Measurements from ENCODE around the gene BRDT. TPM values are rescaled to one million over a fixed set of nuclear protein-coding genes. Genes with fewer than 3 reads are reported as not detected.
"Not testable (repeated sequence)": the region's sequence is repeated elsewhere in the genome, so short reads cannot be mapped to it uniquely, and the experiment has no call there.

BRDT gene
- total RNA-seq, 1 donor from 2014 or later = not detected

GRCh38 chr1:91979383-91979782, 30.2 kb downstream of the BRDT start:
- no peaks in the 10 kb centered on the region for H3K4me1 ChIP-seq (ENCODE audit: control insufficient read depth in 3 of 3, insufficient read depth in 3 of 3, low read length in 3 of 3)
- H3K27ac ChIP-seq (ENCODE audit: low read depth, low read length) = no peak overlapping the region
- no peaks in the 10 kb centered on the region for H3K27me3 ChIP-seq (ENCODE audit: control insufficient read depth in 3 of 3, insufficient read depth in 3 of 3, low read length in 3 of 3)
- H3K9me3 ChIP-seq (ENCODE audit: control insufficient read depth in 3 of 3, low read length in 3 of 3) = no peaks in the 10 kb centered on the region
- H3K4me3 ChIP-seq (ENCODE audit: low read length in 3 of 3) = no peak overlapping the region
- no peaks in the 10 kb centered on the region for H3K36me3 ChIP-seq (ENCODE audit: control insufficient read depth in 3 of 3, insufficient read depth in 3 of 3, low read length in 3 of 3)
- no peak overlapping the region for H3K9ac ChIP-seq (ENCODE audit: low read depth in 1 of 3, low read length in 3 of 3)

DNA sequence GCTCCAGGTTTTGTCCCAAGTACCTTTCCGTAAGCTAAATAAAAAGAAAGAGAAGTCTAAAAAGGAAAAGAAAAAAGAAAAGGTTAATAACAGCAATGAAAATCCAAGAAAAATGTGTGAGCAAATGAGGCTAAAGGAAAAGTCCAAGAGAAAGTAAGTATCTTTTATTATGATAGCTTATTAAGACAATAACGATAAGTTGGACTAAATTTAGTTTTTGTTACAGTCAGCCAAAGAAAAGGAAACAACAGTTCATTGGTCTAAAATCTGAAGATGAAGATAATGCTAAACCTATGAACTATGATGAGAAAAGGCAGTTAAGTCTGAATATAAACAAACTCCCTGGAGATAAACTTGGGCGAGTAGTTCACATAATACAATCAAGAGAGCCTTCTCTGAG, 31.5 kb downstream of the BRDT start:
- H3K27me3 ChIP-seq (ENCODE audit: control insufficient read depth in 3 of 3, insufficient read depth in 3 of 3, low read length in 3 of 3) = no peaks in the 10 kb centered on the region
- H3K36me3 ChIP-seq (ENCODE audit: control insufficient read depth in 3 of 3, insufficient read depth in 3 of 3, low read length in 3 of 3) = no peaks in the 10 kb centered on the region
- H3K9ac ChIP-seq (ENCODE audit: low read depth in 1 of 3, low read length in 3 of 3) = no peak overlapping the region
- H3K4me1 ChIP-seq (ENCODE audit: control insufficient read depth in 3 of 3, insufficient read depth in 3 of 3, low read length in 3 of 3) = no peaks in the 10 kb centered on the region
- no peak overlapping the region for H3K27ac ChIP-seq (ENCODE audit: low read depth, low read length)
- H3K9me3 ChIP-seq (ENCODE audit: control insufficient read depth in 3 of 3, low read length in 3 of 3) = no peaks in the 10 kb centered on the region
- no peak overlapping the region for H3K4me3 ChIP-seq (ENCODE audit: low read length in 3 of 3)

- H3K9me3 ChIP-seq (ENCODE audit: control insufficient read depth in 3 of 3, low read length in 3 of 3) = no peaks in the 10 kb centered on the region
- no peak overlapping the region for H3K4me3 ChIP-seq (ENCODE audit: low read length in 3 of 3)
- H3K9ac ChIP-seq (ENCODE audit: low read depth in 1 of 3, low read length in 3 of 3) = no peak overlapping the region
- no peaks in the 10 kb centered on the region for H3K4me1 ChIP-seq (ENCODE audit: control insufficient read depth in 3 of 3, insufficient read depth in 3 of 3, low read length in 3 of 3)
- no peak overlapping the region for H3K27ac ChIP-seq (ENCODE audit: low read depth, low read length)
- H3K36me3 ChIP-seq (ENCODE audit: control insufficient read depth in 3 of 3, insufficient read depth in 3 of 3, low read length in 3 of 3) = no peaks in the 10 kb centered on the region
- H3K27me3 ChIP-seq (ENCODE audit: control insufficient read depth in 3 of 3, insufficient read depth in 3 of 3, low read length in 3 of 3) = no peaks in the 10 kb centered on the region
Measured at GRCh38 chr1:91981996-91982609, 32.9 kb downstream of the BRDT start.

DNA sequence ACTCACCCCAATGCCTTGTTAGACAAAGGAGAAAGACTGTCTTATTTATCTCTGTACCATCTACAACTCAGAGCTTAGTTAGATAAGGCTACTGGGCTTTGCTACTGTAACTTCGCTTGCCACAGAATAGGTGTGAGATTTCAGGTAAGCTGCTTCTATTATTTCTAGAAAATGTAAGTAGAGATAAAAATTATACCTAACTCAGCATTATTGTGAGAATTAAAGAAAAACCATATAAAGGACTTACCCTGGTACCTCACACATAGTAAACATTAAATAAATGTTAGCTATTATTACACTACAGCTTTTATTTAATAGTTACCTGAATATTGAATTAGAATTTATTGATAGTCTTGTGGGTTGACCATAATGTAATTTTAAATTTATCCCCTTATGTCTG, 44.1 kb downstream of the BRDT start:
- Histone ChIP-seq H3K4me1 (ENCODE audit: control insufficient read depth in 3 of 3, insufficient read depth in 3 of 3, low read length in 3 of 3) (no peaks in the 10 kb centered on the region), H3K36me3 (ENCODE audit: control insufficient read depth in 3 of 3, insufficient read depth in 3 of 3, low read length in 3 of 3) (no peaks in the 10 kb centered on the region), H3K9ac (ENCODE audit: low read depth in 1 of 3, low read length in 3 of 3) (no peak overlapping the region), H3K27ac (ENCODE audit: low read depth, low read length) (no peak overlapping the region), H3K4me3 (ENCODE audit: low read length in 3 of 3) (no peak overlapping the region), H3K9me3 (ENCODE audit: control insufficient read depth in 3 of 3, low read length in 3 of 3) (no peaks in the 10 kb centered on the region), H3K27me3 (ENCODE audit: control insufficient read depth in 3 of 3, insufficient read depth in 3 of 3, low read length in 3 of 3) (no peaks in the 10 kb centered on the region)

- Histone ChIP-seq H3K4me3 (ENCODE audit: low read length in 3 of 3) (no peak overlapping the region), H3K4me1 (ENCODE audit: control insufficient read depth in 3 of 3, insufficient read depth in 3 of 3, low read length in 3 of 3) (no peaks in the 10 kb centered on the region), H3K27ac (ENCODE audit: low read depth, low read length) (no peak overlapping the region), H3K9me3 (ENCODE audit: control insufficient read depth in 3 of 3, low read length in 3 of 3) (no peaks in the 10 kb centered on the region), H3K27me3 (ENCODE audit: control insufficient read depth in 3 of 3, insufficient read depth in 3 of 3, low read length in 3 of 3) (no peaks in the 10 kb centered on the region), H3K9ac (ENCODE audit: low read depth in 1 of 3, low read length in 3 of 3) (no peak overlapping the region), H3K36me3 (ENCODE audit: control insufficient read depth in 3 of 3, insufficient read depth in 3 of 3, low read length in 3 of 3) (no peaks in the 10 kb centered on the region)
Measured at GRCh38 chr1:91997607-91998195, 48.5 kb downstream of the BRDT start.

- Histone ChIP-seq H3K4me3 (ENCODE audit: low read length in 3 of 3) (no peak overlapping the region), H3K9ac (ENCODE audit: low read depth in 1 of 3, low read length in 3 of 3) (no peak overlapping the region), H3K9me3 (ENCODE audit: control insufficient read depth in 3 of 3, low read length in 3 of 3) (no peaks in the 10 kb centered on the region), H3K27me3 (ENCODE audit: control insufficient read depth in 3 of 3, insufficient read depth in 3 of 3, low read length in 3 of 3) (no peaks in the 10 kb centered on the region), H3K27ac (ENCODE audit: low read depth, low read length) (no peak overlapping the region), H3K36me3 (ENCODE audit: control insufficient read depth in 3 of 3, insufficient read depth in 3 of 3, low read length in 3 of 3) (no peaks in the 10 kb centered on the region), H3K4me1 (ENCODE audit: control insufficient read depth in 3 of 3, insufficient read depth in 3 of 3, low read length in 3 of 3) (no peaks in the 10 kb centered on the region)
Measured at GRCh38 chr1:92004129-92004528, 54.9 kb downstream of the BRDT start.

DNA sequence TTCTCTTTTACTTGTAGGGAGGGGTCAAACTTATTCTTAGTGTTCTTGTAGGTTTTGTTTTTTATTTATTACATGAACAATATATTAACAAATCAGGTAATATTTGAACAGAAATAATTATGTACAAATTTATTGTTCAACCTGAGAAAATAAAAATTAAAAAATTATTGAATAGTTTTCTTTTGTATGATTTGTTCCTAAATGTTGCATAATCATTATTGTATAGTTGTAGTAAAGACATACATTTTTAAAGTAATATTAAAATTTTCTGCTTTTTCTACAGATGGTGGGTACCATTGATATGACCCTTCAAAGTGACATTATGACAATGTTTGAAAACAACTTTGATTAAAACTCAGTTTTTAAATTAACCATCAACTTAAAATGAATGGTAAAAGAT, 64.7 kb downstream of the BRDT start:
- Histone ChIP-seq H3K27ac (ENCODE audit: low read depth, low read length) (no peak overlapping the region), H3K4me1 (ENCODE audit: control insufficient read depth in 3 of 3, insufficient read depth in 3 of 3, low read length in 3 of 3) (no peaks in the 10 kb centered on the region), H3K4me3 (ENCODE audit: low read length in 3 of 3) (no peak overlapping the region), H3K9me3 (ENCODE audit: control insufficient read depth in 3 of 3, low read length in 3 of 3) (no peaks in the 10 kb centered on the region), H3K27me3 (ENCODE audit: control insufficient read depth in 3 of 3, insufficient read depth in 3 of 3, low read length in 3 of 3) (peaks cover 0 to 2% (median 0%) of the 10 kb centered on the region in 3 donors), H3K36me3 (ENCODE audit: control insufficient read depth in 3 of 3, insufficient read depth in 3 of 3, low read length in 3 of 3) (no peaks in the 10 kb centered on the region), H3K9ac (ENCODE audit: low read depth in 1 of 3, low read length in 3 of 3) (no peak overlapping the region)

GRCh38 chr1:92016720-92017316, 67.6 kb downstream of the BRDT start:
- H3K4me1 ChIP-seq (ENCODE audit: control insufficient read depth in 3 of 3, insufficient read depth in 3 of 3, low read length in 3 of 3) = no peaks in the 10 kb centered on the region
- no peak overlapping the region for H3K27ac ChIP-seq (ENCODE audit: low read depth, low read length)
- H3K4me3 ChIP-seq (ENCODE audit: low read length in 3 of 3) = no peak overlapping the region
- H3K9me3 ChIP-seq (ENCODE audit: control insufficient read depth in 3 of 3, low read length in 3 of 3) = no peaks in the 10 kb centered on the region
- no peak overlapping the region for H3K9ac ChIP-seq (ENCODE audit: low read depth in 1 of 3, low read length in 3 of 3)
- H3K36me3 ChIP-seq (ENCODE audit: control insufficient read depth in 3 of 3, insufficient read depth in 3 of 3, low read length in 3 of 3) = no peaks in the 10 kb centered on the region
- H3K27me3 ChIP-seq (ENCODE audit: control insufficient read depth in 3 of 3, insufficient read depth in 3 of 3, low read length in 3 of 3) = peaks cover 0 to 2% (median 0%) of the 10 kb centered on the region in 3 donors

DNA sequence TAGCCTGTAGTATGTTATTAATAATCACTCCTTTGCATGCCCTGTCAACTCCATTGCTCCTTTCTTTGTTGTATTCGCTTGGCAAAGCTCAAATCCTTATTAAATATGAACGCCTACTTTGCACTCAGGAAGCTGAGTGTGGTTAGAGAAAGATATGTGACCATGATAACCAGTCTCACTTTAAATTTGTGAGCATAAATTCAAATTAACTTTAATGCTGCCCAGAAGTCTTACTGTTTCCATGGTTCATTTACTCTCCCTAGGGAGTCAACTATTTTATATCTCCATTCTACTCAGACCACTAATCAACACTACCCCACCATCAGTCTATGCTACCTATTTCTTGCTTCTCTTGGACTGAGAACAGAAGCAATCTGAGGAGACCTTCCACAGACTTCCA, 68.5 kb downstream of the BRDT start:
- Histone ChIP-seq H3K27me3 (ENCODE audit: control insufficient read depth in 3 of 3, insufficient read depth in 3 of 3, low read length in 3 of 3) (no peaks in the 10 kb centered on the region), H3K9ac (ENCODE audit: low read depth in 1 of 3, low read length in 3 of 3) (no peak overlapping the region), H3K4me3 (ENCODE audit: low read length in 3 of 3) (no peak overlapping the region), H3K9me3 (ENCODE audit: control insufficient read depth in 3 of 3, low read length in 3 of 3) (no peaks in the 10 kb centered on the region), H3K27ac (ENCODE audit: low read depth, low read length) (no peak overlapping the region), H3K4me1 (ENCODE audit: control insufficient read depth in 3 of 3, insufficient read depth in 3 of 3, low read length in 3 of 3) (no peaks in the 10 kb centered on the region), H3K36me3 (ENCODE audit: control insufficient read depth in 3 of 3, insufficient read depth in 3 of 3, low read length in 3 of 3) (no peaks in the 10 kb centered on the region)

- H3K4me1 ChIP-seq (ENCODE audit: control insufficient read depth in 3 of 3, insufficient read depth in 3 of 3, low read length in 3 of 3); H3K4me3 ChIP-seq (ENCODE audit: low read length in 3 of 3); H3K9ac ChIP-seq (ENCODE audit: low read depth in 1 of 3, low read length in 3 of 3); H3K9me3 ChIP-seq (ENCODE audit: control insufficient read depth in 3 of 3, low read length in 3 of 3); H3K27ac ChIP-seq (ENCODE audit: low read depth, low read length); H3K36me3 ChIP-seq (ENCODE audit: control insufficient read depth in 3 of 3, insufficient read depth in 3 of 3, low read length in 3 of 3): not testable (repeated sequence)
- peaks cover 8 to 13% (median 9%) of the 10 kb centered on the region in 3 donors for H3K27me3 ChIP-seq (ENCODE audit: control insufficient read depth in 3 of 3, insufficient read depth in 3 of 3, low read length in 3 of 3)
Measured at GRCh38 chr1:92026042-92026441, 76.8 kb downstream of the BRDT start.

All from skeletal muscle tissue (tissue), 4 donors.